H1 (cell line): Measurements from ENCODE around the gene PLCB1. TPM values are rescaled to one million over a fixed set of nuclear protein-coding genes. Genes with fewer than 3 reads are reported as not detected.

ENCODE experiments used
- BCL11A ChIP-seq, 2 experiments: IDR thresholded peaks; one replicate each; pipeline ENCODE4 v1.6.1; 2011; ENCODE audit warnings: low read depth in 2 of 2, low read length in 2 of 2, mild to moderate bottlenecking in 2 of 2
- CEBPB ChIP-seq: IDR thresholded peaks from 2 replicates; pipeline ENCODE4 v1.6.1; 2012; ENCODE audit warnings: low read depth, low read length
- MAFK ChIP-seq: IDR thresholded peaks from 2 replicates; pipeline ENCODE4 v1.6.1; 2012; ENCODE audit warnings: low read depth, mild to moderate bottlenecking, improper control_type of control experiment, low read length
- NRF1 ChIP-seq: IDR thresholded peaks from 2 replicates; pipeline ENCODE4 v1.6.1; 2011; ENCODE audit warnings: mild to moderate bottlenecking, low read depth, low read length, improper control_type of control experiment
- RBBP5 ChIP-seq: IDR thresholded peaks from 2 replicates; pipeline ENCODE4 v1.7.1; 2012; ENCODE audit warnings: low read depth, mild to moderate bottlenecking, inconsistent platforms, low read length, moderate library complexity, borderline replicate concordance
- SP2 ChIP-seq: IDR thresholded peaks from 2 replicates; pipeline ENCODE4 v1.6.1; 2012; ENCODE audit warnings: mild to moderate bottlenecking, low read length, inconsistent platforms
- SUZ12 ChIP-seq: fragments of 200-600 bp; sonication (generic); IDR thresholded peaks from 2 replicates; pipeline ENCODE4 v1.6.1; 2012; ENCODE audit warnings: mild to moderate bottlenecking, inconsistent platforms, low read length, moderate library complexity, mixed read lengths
- ZNF274 ChIP-seq: IDR thresholded peaks from 2 replicates; pipeline ENCODE4 v1.7.0; 2012; ENCODE audit warnings: low read length, borderline replicate concordance; ENCODE audit errors: extremely low read depth
- polyA plus RNA-seq, 7 experiments: library from polyadenylated mRNA; depleted of rRNA in 3 of 7; stranded (reverse) in 5 of 7; unstranded in 2 of 7; fragments of >200 nt in 5 of 7; fragments of 200-250 nt in 2 of 7; gene quantifications; 1 replicate in 5 of 7; 2 replicates in 1 of 7; 4 replicates in 1 of 7; pipeline versions ENCODE4 v1.2.1 to v1.2.3, GENCODE V29; 2011 to 2013; ENCODE audit warnings: missing spikeins in 2 of 7, mixed read lengths in 2 of 7
- total RNA-seq: library from RNA; stranded (reverse); fragmentation: NEBNext Ultra II Directional; extraction: Animal tissue kit (Norgen Biotek cat#: 25700); gene quantifications from 2 replicates; pipeline ENCODE4 v1.2.1, GENCODE V29; 2021
- TF ChIP-seq, protein P1 (sequence below): fragments of 300-600 bp; sonication (generic); IDR thresholded peaks from 2 replicates; pipeline ENCODE4 v1.7.1; 2012; ENCODE audit warnings: low read length, moderate library complexity, mild to moderate bottlenecking, inconsistent platforms; ENCODE audit not compliant: insufficient replicate concordance
- TF ChIP-seq, protein P2 (sequence below), 3 experiments: IDR thresholded peaks; 1 replicate in 2 of 3; 2 replicates in 1 of 3; pipeline versions ENCODE4 v1.5.1 to v1.6.1; 2011; ENCODE audit warnings: low read length in 3 of 3, mild to moderate bottlenecking in 3 of 3, inconsistent platforms in 2 of 3, low read depth in 1 of 3, moderate library complexity in 1 of 3; ENCODE audit not compliant: insufficient read depth in 1 of 3; ENCODE audit errors: control extremely low read depth in 1 of 3

Gene PLCB1
- total and polyA plus RNA-seq, 2 of the 8 experiments (the other 6 are each of a cell fraction or from before 2014, with no cell fraction given), result 2.6 to 9.1 TPM

GRCh38 chr20:8912731-8913130, 780.7 kb downstream of the PLCB1 start (continued):
- TF ChIP-seq, protein P1, sequence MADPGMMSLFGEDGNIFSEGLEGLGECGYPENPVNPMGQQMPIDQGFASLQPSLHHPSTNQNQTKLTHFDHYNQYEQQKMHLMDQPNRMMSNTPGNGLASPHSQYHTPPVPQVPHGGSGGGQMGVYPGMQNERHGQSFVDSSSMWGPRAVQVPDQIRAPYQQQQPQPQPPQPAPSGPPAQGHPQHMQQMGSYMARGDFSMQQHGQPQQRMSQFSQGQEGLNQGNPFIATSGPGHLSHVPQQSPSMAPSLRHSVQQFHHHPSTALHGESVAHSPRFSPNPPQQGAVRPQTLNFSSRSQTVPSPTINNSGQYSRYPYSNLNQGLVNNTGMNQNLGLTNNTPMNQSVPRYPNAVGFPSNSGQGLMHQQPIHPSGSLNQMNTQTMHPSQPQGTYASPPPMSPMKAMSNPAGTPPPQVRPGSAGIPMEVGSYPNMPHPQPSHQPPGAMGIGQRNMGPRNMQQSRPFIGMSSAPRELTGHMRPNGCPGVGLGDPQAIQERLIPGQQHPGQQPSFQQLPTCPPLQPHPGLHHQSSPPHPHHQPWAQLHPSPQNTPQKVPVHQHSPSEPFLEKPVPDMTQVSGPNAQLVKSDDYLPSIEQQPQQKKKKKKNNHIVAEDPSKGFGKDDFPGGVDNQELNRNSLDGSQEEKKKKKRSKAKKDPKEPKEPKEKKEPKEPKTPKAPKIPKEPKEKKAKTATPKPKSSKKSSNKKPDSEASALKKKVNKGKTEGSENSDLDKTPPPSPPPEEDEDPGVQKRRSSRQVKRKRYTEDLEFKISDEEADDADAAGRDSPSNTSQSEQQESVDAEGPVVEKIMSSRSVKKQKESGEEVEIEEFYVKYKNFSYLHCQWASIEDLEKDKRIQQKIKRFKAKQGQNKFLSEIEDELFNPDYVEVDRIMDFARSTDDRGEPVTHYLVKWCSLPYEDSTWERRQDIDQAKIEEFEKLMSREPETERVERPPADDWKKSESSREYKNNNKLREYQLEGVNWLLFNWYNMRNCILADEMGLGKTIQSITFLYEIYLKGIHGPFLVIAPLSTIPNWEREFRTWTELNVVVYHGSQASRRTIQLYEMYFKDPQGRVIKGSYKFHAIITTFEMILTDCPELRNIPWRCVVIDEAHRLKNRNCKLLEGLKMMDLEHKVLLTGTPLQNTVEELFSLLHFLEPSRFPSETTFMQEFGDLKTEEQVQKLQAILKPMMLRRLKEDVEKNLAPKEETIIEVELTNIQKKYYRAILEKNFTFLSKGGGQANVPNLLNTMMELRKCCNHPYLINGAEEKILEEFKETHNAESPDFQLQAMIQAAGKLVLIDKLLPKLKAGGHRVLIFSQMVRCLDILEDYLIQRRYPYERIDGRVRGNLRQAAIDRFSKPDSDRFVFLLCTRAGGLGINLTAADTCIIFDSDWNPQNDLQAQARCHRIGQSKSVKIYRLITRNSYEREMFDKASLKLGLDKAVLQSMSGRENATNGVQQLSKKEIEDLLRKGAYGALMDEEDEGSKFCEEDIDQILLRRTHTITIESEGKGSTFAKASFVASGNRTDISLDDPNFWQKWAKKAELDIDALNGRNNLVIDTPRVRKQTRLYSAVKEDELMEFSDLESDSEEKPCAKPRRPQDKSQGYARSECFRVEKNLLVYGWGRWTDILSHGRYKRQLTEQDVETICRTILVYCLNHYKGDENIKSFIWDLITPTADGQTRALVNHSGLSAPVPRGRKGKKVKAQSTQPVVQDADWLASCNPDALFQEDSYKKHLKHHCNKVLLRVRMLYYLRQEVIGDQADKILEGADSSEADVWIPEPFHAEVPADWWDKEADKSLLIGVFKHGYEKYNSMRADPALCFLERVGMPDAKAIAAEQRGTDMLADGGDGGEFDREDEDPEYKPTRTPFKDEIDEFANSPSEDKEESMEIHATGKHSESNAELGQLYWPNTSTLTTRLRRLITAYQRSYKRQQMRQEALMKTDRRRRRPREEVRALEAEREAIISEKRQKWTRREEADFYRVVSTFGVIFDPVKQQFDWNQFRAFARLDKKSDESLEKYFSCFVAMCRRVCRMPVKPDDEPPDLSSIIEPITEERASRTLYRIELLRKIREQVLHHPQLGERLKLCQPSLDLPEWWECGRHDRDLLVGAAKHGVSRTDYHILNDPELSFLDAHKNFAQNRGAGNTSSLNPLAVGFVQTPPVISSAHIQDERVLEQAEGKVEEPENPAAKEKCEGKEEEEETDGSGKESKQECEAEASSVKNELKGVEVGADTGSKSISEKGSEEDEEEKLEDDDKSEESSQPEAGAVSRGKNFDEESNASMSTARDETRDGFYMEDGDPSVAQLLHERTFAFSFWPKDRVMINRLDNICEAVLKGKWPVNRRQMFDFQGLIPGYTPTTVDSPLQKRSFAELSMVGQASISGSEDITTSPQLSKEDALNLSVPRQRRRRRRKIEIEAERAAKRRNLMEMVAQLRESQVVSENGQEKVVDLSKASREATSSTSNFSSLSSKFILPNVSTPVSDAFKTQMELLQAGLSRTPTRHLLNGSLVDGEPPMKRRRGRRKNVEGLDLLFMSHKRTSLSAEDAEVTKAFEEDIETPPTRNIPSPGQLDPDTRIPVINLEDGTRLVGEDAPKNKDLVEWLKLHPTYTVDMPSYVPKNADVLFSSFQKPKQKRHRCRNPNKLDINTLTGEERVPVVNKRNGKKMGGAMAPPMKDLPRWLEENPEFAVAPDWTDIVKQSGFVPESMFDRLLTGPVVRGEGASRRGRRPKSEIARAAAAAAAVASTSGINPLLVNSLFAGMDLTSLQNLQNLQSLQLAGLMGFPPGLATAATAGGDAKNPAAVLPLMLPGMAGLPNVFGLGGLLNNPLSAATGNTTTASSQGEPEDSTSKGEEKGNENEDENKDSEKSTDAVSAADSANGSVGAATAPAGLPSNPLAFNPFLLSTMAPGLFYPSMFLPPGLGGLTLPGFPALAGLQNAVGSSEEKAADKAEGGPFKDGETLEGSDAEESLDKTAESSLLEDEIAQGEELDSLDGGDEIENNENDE, result no peak
- TF ChIP-seq BCL11A (IDR thresholded peaks at IDR 0.05; ENCODE audit: low read depth in 2 of 2, low read length in 2 of 2) (no peak), NRF1 (no peak), MAFK (no peak), CEBPB (no peak), SUZ12 (no peak), RBBP5 (no peak), SP2 (no peak), ZNF274 (no peak)
- TF ChIP-seq, protein P2, sequence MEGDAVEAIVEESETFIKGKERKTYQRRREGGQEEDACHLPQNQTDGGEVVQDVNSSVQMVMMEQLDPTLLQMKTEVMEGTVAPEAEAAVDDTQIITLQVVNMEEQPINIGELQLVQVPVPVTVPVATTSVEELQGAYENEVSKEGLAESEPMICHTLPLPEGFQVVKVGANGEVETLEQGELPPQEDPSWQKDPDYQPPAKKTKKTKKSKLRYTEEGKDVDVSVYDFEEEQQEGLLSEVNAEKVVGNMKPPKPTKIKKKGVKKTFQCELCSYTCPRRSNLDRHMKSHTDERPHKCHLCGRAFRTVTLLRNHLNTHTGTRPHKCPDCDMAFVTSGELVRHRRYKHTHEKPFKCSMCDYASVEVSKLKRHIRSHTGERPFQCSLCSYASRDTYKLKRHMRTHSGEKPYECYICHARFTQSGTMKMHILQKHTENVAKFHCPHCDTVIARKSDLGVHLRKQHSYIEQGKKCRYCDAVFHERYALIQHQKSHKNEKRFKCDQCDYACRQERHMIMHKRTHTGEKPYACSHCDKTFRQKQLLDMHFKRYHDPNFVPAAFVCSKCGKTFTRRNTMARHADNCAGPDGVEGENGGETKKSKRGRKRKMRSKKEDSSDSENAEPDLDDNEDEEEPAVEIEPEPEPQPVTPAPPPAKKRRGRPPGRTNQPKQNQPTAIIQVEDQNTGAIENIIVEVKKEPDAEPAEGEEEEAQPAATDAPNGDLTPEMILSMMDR (IDR thresholded peaks at IDR 0.05; ENCODE audit: control extremely low read depth in 1 of 3, insufficient read depth in 1 of 3, low read depth in 1 of 3, low read length in 3 of 3), result no peak
